Lower lobe of right lung (tissue), 2 donors: Measurements from ENCODE around the gene DPF3. TPM values are rescaled to one million over a fixed set of nuclear protein-coding genes. Genes with fewer than 3 reads are reported as not detected.

Experiments
- ATAC-seq, 2 donors: fragments of 200-7000 bp; cut with Tn5 transposase; one replicate each; pipeline ENCODE4 v1.9.1; 2020 to 2022; ENCODE audit warnings: mild to moderate bottlenecking in 2 of 2, moderate library complexity in 2 of 2
- DNase-seq: peaks from one replicate; pipeline ENCODE4 v3.0.0-alpha.2; 2020
- H3K27ac ChIP-seq: fragments of 200-600 bp; one replicate; pipeline ENCODE4 v1.8.0; 2022
- H3K27me3 ChIP-seq: fragments of 200-600 bp; one replicate; pipeline ENCODE4 v1.8.0; 2022; ENCODE audit warnings: low read depth
- H3K36me3 ChIP-seq: fragments of 200-600 bp; one replicate; pipeline ENCODE4 v1.8.0; 2022; ENCODE audit warnings: mild to moderate bottlenecking
- H3K4me1 ChIP-seq: fragments of 200-600 bp; one replicate; pipeline ENCODE4 v1.8.0; 2022
- H3K4me3 ChIP-seq: fragments of 200-600 bp; one replicate; pipeline ENCODE4 v1.8.0; 2022; ENCODE audit warnings: mild to moderate bottlenecking
- H3K9me3 ChIP-seq: fragments of 200-600 bp; one replicate; pipeline ENCODE4 v1.8.0; 2022
- intact Hi-C: fragments of 100-400 bp; cut with DNase I; formaldehyde crosslinking; loops from one replicate; pipeline ENCODE4 v1.11.0; 2022
- total RNA-seq: library from RNA; stranded (reverse); fragmentation: NEBNext Ultra II Directional; extraction: Animal tissue kit (Norgen Biotek cat#: 25700); gene quantifications from one replicate; pipeline ENCODE4 v1.2.1, GENCODE V29; 2021
- TF ChIP-seq, protein P1 (sequence below): fragments of 200-600 bp; IDR thresholded peaks from one replicate; pipeline ENCODE4 v1.8.0; 2022; ENCODE audit warnings: antibody characterized with exemption, mild to moderate bottlenecking
- donor health status: DM: no; HTN: yes; CAD: no; lungs with severe emphysema.

Gene DPF3
- total RNA-seq, 1 donor from 2014 or later: 0.59 TPM

DNA sequence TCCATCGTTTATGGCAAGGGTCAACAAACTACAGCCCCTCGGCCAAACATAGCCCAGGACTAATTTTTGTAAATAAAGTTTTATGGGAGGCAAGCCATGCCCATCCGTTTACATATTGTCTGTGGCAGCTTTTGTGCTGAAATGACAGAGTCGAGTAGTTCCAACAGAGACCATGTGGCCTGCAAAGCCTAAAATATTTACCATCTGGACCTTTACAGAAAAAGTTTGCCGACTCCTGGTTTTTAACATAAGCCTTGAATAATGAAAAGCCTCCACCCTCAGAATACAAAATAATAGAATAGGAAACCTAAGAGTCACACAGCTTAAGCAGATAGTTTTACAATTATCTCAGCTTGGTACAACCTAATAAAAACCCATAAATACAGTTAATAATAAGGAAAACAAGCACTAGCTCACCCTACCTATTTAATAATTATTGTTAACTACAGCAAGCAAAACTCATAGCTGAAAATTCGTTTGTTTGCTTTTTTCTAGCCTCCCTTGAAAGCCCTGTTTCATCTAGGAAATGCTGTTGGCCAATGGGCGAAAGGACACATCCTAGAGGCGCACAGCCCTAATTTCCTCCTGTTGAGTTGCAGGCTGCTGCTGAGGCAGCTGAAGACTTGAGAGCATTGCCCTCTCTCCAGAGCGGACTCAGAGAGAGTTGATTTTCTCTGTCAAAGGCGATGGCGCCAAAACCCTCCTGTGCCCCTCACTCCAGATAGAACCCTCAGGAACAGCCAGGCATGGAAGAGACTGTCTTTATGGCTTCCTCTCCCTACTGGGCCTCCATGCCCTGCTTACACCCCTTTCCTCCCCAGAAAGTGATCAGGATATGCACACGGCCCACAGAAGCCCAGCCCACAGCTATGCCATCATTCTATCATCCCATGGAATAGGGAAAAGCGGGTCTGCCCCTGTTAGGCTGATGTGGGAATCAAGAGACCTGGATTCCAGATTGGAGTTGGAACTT is 107.2 kb downstream of the DPF3 start:
- TF ChIP-seq, protein P1, sequence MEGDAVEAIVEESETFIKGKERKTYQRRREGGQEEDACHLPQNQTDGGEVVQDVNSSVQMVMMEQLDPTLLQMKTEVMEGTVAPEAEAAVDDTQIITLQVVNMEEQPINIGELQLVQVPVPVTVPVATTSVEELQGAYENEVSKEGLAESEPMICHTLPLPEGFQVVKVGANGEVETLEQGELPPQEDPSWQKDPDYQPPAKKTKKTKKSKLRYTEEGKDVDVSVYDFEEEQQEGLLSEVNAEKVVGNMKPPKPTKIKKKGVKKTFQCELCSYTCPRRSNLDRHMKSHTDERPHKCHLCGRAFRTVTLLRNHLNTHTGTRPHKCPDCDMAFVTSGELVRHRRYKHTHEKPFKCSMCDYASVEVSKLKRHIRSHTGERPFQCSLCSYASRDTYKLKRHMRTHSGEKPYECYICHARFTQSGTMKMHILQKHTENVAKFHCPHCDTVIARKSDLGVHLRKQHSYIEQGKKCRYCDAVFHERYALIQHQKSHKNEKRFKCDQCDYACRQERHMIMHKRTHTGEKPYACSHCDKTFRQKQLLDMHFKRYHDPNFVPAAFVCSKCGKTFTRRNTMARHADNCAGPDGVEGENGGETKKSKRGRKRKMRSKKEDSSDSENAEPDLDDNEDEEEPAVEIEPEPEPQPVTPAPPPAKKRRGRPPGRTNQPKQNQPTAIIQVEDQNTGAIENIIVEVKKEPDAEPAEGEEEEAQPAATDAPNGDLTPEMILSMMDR: no peak
- Histone ChIP-seq H3K27me3 (no peaks in the 10 kb centered on the region), H3K36me3 (no peaks in the 10 kb centered on the region), H3K4me1 (no peaks in the 10 kb centered on the region), H3K27ac (no peak overlapping the region), H3K4me3 (no peak overlapping the region), H3K9me3 (no peaks in the 10 kb centered on the region)
- DNase-seq (no peak), ATAC-seq (no peak)
- intact Hi-C loops: no loop called here

DNA sequence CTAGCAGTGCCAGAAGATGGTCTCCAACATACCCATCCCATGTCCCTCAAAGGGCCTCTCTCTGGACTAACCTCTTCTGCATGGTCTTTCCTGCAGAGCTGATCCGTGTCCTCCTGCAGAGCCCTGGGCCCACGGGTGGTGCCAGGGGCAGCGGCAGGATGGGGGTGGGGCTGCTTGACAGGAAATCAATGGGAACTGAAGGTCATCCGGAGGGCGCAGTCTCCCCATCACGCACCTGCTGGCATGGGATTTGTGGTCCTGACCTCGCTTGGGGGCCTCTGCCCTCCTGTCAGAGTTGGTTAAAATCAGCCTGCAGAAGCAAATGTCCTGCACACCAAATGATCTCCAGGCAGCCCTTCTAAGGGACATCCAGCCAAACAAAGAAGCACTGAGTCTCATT is 110.2 kb downstream of the DPF3 start:
- H3K36me3 ChIP-seq: no peaks in the 10 kb centered on the region
- intact Hi-C loops: no loop called here
- TF ChIP-seq, protein P1: no peak
- no peaks in the 10 kb centered on the region for H3K4me1 ChIP-seq
- H3K4me3 ChIP-seq: no peak overlapping the region
- no peak overlapping the region for H3K27ac ChIP-seq
- H3K9me3 ChIP-seq: no peaks in the 10 kb centered on the region
- H3K27me3 ChIP-seq: no peaks in the 10 kb centered on the region
- ATAC-seq: no peak
- DNase-seq: no peak

DNA sequence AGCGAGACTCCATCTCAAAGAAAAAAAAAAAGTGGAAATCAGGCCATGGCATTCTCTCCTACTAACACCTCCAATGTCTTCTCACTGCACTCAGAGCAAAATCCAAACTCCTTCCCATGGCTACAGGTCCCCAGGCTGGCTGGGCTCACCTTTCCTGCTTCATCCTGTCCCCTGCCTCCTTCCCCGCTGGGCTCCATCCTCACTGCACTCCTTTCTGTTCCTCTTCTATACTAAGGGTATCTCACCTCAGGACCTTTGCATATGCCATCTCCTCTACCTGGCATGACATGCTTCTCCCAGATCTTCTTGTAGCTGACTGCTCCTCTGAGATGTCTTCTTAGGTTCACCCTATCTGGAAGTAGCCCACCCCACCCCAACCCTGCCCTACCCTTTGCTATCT is 111.1 kb downstream of the DPF3 start:
- ATAC-seq (no peak), DNase-seq (no peak)
- intact Hi-C loops: no loop called here
- TF ChIP-seq, protein P1: no peak
- Histone ChIP-seq H3K4me3 (no peak overlapping the region), H3K27ac (no peak overlapping the region), H3K9me3 (no peaks in the 10 kb centered on the region), H3K36me3 (no peaks in the 10 kb centered on the region), H3K27me3 (no peaks in the 10 kb centered on the region), H3K4me1 (no peaks in the 10 kb centered on the region)

DNA sequence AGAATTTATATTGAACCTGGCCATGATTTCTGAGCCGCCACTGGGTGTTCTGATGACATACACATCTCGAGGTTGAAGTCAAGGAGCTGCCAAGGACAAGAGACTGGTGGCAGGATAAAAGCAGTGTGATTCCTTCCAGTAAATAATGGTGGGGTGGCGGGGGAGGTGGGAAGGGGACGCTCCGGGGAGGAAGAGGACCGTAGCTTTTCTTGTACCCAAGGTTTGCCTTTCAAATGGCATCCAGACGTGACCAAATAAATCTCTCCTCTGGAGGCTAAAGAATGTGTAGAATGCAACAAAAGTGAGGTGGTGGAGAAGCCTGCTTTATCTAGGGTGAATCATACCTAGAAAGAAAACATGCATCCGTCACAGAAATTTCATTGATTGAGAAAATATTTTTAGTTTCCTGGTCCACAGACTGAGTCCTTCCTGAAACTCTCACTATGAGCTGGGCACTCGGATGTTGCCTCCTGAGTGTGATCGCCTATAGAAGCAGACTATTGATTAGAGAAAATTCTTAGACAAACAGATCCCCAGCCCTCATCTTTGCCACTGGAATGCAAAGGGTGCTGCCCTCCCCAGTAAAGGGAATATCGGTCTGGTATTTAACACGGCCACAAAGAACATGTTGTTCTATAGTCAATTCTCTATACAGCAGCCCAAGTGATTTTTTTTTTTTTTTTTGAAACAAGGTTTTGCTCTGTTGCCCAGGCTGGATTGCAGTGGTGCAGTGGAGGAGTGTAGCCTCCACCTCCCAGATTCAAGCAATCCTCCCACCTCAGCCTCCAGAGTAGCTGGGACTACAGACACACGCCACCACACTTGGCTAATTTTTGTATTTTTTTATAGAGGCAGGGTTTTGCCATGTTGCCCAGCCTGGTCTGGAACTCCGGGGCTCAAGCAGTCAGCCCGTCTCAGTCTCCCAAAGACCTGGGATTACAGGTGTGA is 112.1 kb downstream of the DPF3 start:
- TF ChIP-seq, protein P1: no peak
- Histone ChIP-seq H3K27ac (no peak overlapping the region), H3K9me3 (no peaks in the 10 kb centered on the region), H3K36me3 (no peaks in the 10 kb centered on the region), H3K4me3 (no peak overlapping the region), H3K27me3 (no peaks in the 10 kb centered on the region), H3K4me1 (no peaks in the 10 kb centered on the region)
- ATAC-seq: no peak
- no peak for DNase-seq
- intact Hi-C loops: no loop called here

DNA sequence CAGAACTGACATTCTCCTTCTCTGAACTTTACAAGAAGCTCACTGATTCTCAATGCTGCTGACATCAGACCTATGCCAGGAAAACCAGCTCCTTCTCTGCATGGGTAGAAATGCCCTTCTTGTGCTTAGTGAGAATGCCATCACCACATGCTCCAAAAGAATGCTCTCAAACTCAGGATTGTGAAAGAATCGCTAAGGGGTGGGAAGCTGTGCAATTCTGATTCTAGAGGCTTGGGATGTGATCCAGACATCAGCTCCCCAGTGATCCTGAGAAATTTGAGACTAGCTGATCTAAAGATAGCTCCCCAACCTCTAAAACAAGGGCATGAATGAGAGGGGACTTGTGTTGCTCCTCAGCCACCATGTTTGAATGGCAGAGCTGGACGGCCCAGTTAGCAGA is 113.2 kb downstream of the DPF3 start:
- no peak for DNase-seq
- H3K27ac ChIP-seq: no peak overlapping the region
- intact Hi-C loops: no loop called here

More for the DNA sequence above, 113.2 kb downstream of the DPF3 start:
- no peaks in the 10 kb centered on the region for H3K36me3 ChIP-seq
- ATAC-seq: no peak
- H3K9me3 ChIP-seq: no peaks in the 10 kb centered on the region
- no peak overlapping the region for H3K4me3 ChIP-seq
- H3K4me1 ChIP-seq: no peaks in the 10 kb centered on the region
- TF ChIP-seq, protein P1: no peak
- no peaks in the 10 kb centered on the region for H3K27me3 ChIP-seq
